Mesenchymal stem cell (in vitro differentiated cells and primary cell): Measurements from ENCODE around the gene PPP2R2D.

Experiments used
- DNase-seq: peaks from one replicate; pipeline ENCODE4 v3.0.0-alpha.2; 2013
- H2AFZ ChIP-seq: one replicate; pipeline ENCODE4 v1.6.1; 2013; ENCODE audit warnings: low read depth, mild to moderate bottlenecking, control low read depth, inconsistent platforms, low read length, moderate library complexity
- H2AK5ac ChIP-seq: 2 replicates; pipeline ENCODE4 v1.6.1; 2013; ENCODE audit warnings: low read length, moderate library complexity, mild to moderate bottlenecking, inconsistent platforms; ENCODE audit not compliant: severe bottlenecking
- H2BK120ac ChIP-seq: one replicate; pipeline ENCODE4 v1.6.1; 2013; ENCODE audit warnings: low read depth, mild to moderate bottlenecking, inconsistent platforms, low read length, moderate library complexity
- H2BK12ac ChIP-seq, 2 experiments: one replicate each; pipeline ENCODE4 v1.6.1; 2013; ENCODE audit warnings: inconsistent platforms in 2 of 2, low read length in 2 of 2, mild to moderate bottlenecking in 2 of 2, moderate library complexity in 2 of 2, control low read depth in 1 of 2
- H2BK15ac ChIP-seq: one replicate; pipeline ENCODE4 v1.6.1; 2013; ENCODE audit warnings: mild to moderate bottlenecking, low read depth, inconsistent platforms; ENCODE audit not compliant: poor library complexity, severe bottlenecking
- H2BK5ac ChIP-seq: 2 replicates; pipeline ENCODE4 v1.6.1; 2013; ENCODE audit warnings: low read depth, mild to moderate bottlenecking, low read length, control low read depth, inconsistent platforms; ENCODE audit not compliant: poor library complexity, severe bottlenecking
- H3K14ac ChIP-seq, 2 experiments: one replicate each; pipeline ENCODE4 v1.6.1; 2013; ENCODE audit warnings: inconsistent platforms in 2 of 2, low read length in 2 of 2, control low read depth in 1 of 2, mild to moderate bottlenecking in 1 of 2, moderate library complexity in 1 of 2
- H3K18ac ChIP-seq, 2 experiments: one replicate each; pipeline ENCODE4 v1.6.1; 2013; ENCODE audit warnings: inconsistent platforms in 2 of 2, low read length in 2 of 2, control low read depth in 1 of 2, low read depth in 1 of 2, mild to moderate bottlenecking in 1 of 2
- H3K23ac ChIP-seq, 2 experiments: one replicate each; pipeline ENCODE4 v1.6.1; 2013; ENCODE audit warnings: inconsistent platforms in 2 of 2, low read length in 2 of 2, mild to moderate bottlenecking in 2 of 2, moderate library complexity in 2 of 2, control low read depth in 1 of 2
- H3K27ac ChIP-seq: 2 replicates; pipeline ENCODE4 v1.5.1; 2013; ENCODE audit warnings: mild to moderate bottlenecking, moderate library complexity, low read length, control low read depth, inconsistent platforms; ENCODE audit not compliant: poor library complexity, severe bottlenecking
- H3K27me3 ChIP-seq, 2 experiments: 2 replicates each; pipeline versions ENCODE4 v1.6.1 to v1.7.0; 2013; ENCODE audit warnings: low read length in 2 of 2, mild to moderate bottlenecking in 2 of 2, moderate library complexity in 2 of 2, control low read depth in 1 of 2, inconsistent platforms in 1 of 2; ENCODE audit not compliant: control insufficient read depth in 1 of 2, insufficient read depth in 1 of 2
- H3K36me3 ChIP-seq, 2 experiments: 2 replicates each; pipeline versions ENCODE4 v1.6.1 to v1.7.0; 2013; ENCODE audit warnings: low read length in 2 of 2, control low read depth in 1 of 2, inconsistent platforms in 1 of 2, low read depth in 1 of 2, mild to moderate bottlenecking in 1 of 2; ENCODE audit not compliant: insufficient read depth in 2 of 2, control insufficient read depth in 1 of 2
- H3K4ac ChIP-seq, 2 experiments: one replicate each; pipeline ENCODE4 v1.6.1; 2013; ENCODE audit warnings: inconsistent platforms in 2 of 2, low read length in 2 of 2, mild to moderate bottlenecking in 2 of 2, moderate library complexity in 2 of 2, control low read depth in 1 of 2, low read depth in 1 of 2
- H3K4me1 ChIP-seq: 2 replicates; pipeline ENCODE4 v1.6.1; 2013; ENCODE audit warnings: low read depth, low read length, control low read depth; ENCODE audit not compliant: control insufficient read depth, insufficient read depth
- H3K4me2 ChIP-seq: 2 replicates; pipeline ENCODE4 v1.6.1; 2013; ENCODE audit warnings: low read length, mild to moderate bottlenecking, inconsistent platforms; ENCODE audit not compliant: poor library complexity, severe bottlenecking
- H3K4me3 ChIP-seq, 2 experiments: 2 replicates each; pipeline versions ENCODE4 v1.5.1 to v1.7.0; 2013; ENCODE audit warnings: low read length in 2 of 2, mild to moderate bottlenecking in 2 of 2, control low read depth in 1 of 2, low read depth in 1 of 2; ENCODE audit not compliant: insufficient read depth in 1 of 2
- H3K79me1 ChIP-seq: replicated peaks from 2 replicates; pipeline ENCODE4 v1.6.1; 2013; ENCODE audit warnings: mild to moderate bottlenecking, control low read depth, low read length, inconsistent platforms; ENCODE audit not compliant: poor library complexity, severe bottlenecking
- H3K9ac ChIP-seq: 2 replicates; pipeline ENCODE4 v1.7.0; 2013; ENCODE audit warnings: mild to moderate bottlenecking, low read length, moderate library complexity
- H3K9me3 ChIP-seq: 2 replicates; pipeline ENCODE4 v1.7.0; 2013; ENCODE audit warnings: mild to moderate bottlenecking, low read length; ENCODE audit not compliant: control insufficient read depth
- H4K8ac ChIP-seq: one replicate; pipeline ENCODE4 v1.6.1; 2013; ENCODE audit warnings: inconsistent platforms, mild to moderate bottlenecking, low read length, moderate library complexity
- H4K91ac ChIP-seq: one replicate; pipeline ENCODE4 v1.6.1; 2013; ENCODE audit warnings: mild to moderate bottlenecking, low read length, inconsistent platforms
- WGBS: methylation state at CpG from one replicate; pipeline ENCODE4 v1.1.7; 2013; ENCODE audit warnings: mixed read lengths; 5-methylcytosine and 5-hydroxymethylcytosine counted together

Gene PPP2R2D

DNA sequence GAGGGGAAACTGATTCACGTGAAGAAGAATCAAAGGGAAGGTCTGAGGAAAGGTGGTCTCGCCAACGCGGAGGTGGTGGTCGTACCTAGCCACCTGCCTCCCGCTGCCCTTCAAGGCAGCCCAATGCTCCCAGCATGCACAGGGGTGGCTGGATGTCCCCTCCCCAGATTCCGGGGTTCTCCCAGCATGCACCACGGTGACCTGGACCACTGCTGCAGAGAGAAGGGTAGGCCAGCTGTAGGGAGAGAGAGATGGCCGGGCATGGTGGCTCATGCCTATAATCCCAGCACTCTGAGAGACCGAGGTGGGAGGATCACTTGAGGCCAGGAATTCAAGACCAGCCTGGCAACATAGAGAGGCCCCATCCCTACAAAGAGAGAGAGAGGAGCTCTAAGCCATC, 32.4 kb upstream of the PPP2R2D start:
- no peak overlapping the region for H3K23ac ChIP-seq
- H4K91ac ChIP-seq: no peak overlapping the region
- peak overlapping the region; percentile 15 for H4K8ac ChIP-seq
- no peak for DNase-seq
- no peak overlapping the region for H2AK5ac ChIP-seq
- H3K27ac ChIP-seq: no peak overlapping the region
- no peak overlapping the region for H2BK15ac ChIP-seq
- no peak overlapping the region for H2BK5ac ChIP-seq
- H3K4ac ChIP-seq: no peak overlapping the region
- H3K9ac ChIP-seq: no peak overlapping the region
- no peak overlapping the region for H3K4me2 ChIP-seq
- H3K27me3 ChIP-seq: peaks cover 0 to 31% of the 10 kb centered on the region in 2 experiments
- 88% methylated on average over 10 of the region's 10 CpGs for WGBS
- H3K4me3 ChIP-seq: no peak overlapping the region
- H3K36me3 ChIP-seq: no peaks in the 10 kb centered on the region
- H3K14ac ChIP-seq: no peak overlapping the region
- H3K79me1 ChIP-seq: no peaks in the 10 kb centered on the region
- H2BK12ac ChIP-seq: no peak overlapping the region
- no peak overlapping the region for H3K18ac ChIP-seq
- H2AFZ ChIP-seq: no peak overlapping the region
- no peaks in the 10 kb centered on the region for H3K9me3 ChIP-seq
- no peak overlapping the region for H2BK120ac ChIP-seq
- no peaks in the 10 kb centered on the region for H3K4me1 ChIP-seq

DNA sequence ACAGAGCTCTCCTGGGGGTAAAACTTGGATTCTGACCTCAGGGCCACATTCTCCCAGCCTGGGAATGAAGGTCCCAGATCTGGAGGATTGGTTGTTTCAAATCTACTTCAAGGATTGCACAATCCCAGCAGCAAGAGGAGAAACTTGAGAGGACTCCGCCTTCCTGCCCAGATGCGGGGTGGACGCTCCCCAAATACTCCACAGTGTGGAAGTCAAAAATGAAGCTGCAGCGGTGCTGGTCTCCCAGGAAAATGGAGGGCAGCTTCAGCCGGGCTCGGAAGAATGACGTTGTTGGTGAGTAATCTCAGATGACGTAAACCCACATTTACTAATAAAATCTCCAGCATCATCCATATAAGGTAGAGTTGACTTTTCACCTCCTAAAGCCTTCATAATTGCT, 31.5 kb upstream of the PPP2R2D start:
- no peaks in the 10 kb centered on the region for H3K4me1 ChIP-seq
- no peak overlapping the region for H2AFZ ChIP-seq
- H3K4me2 ChIP-seq: no peak overlapping the region
- H3K79me1 ChIP-seq: no peaks in the 10 kb centered on the region
- no peak overlapping the region for H2BK12ac ChIP-seq
- no peak overlapping the region for H3K14ac ChIP-seq
- no peak overlapping the region for H2BK120ac ChIP-seq
- H3K27ac ChIP-seq: no peak overlapping the region
- no peak overlapping the region for H3K18ac ChIP-seq
- H3K36me3 ChIP-seq: no peaks in the 10 kb centered on the region
- peaks cover 7 to 39% of the 10 kb centered on the region in 2 experiments for H3K27me3 ChIP-seq
- no peaks in the 10 kb centered on the region for H3K9me3 ChIP-seq
- no peak overlapping the region for H2BK5ac ChIP-seq
- H2AK5ac ChIP-seq: no peak overlapping the region
- H3K23ac ChIP-seq: no peak overlapping the region
- no peak overlapping the region for H3K4me3 ChIP-seq
- H4K8ac ChIP-seq: no peak overlapping the region
- WGBS: 97% methylated on average over 7 of the region's 8 CpGs
- no peak for DNase-seq
- no peak overlapping the region for H4K91ac ChIP-seq
- no peak overlapping the region for H2BK15ac ChIP-seq
- H3K9ac ChIP-seq: no peak overlapping the region
- no peak overlapping the region for H3K4ac ChIP-seq

DNA sequence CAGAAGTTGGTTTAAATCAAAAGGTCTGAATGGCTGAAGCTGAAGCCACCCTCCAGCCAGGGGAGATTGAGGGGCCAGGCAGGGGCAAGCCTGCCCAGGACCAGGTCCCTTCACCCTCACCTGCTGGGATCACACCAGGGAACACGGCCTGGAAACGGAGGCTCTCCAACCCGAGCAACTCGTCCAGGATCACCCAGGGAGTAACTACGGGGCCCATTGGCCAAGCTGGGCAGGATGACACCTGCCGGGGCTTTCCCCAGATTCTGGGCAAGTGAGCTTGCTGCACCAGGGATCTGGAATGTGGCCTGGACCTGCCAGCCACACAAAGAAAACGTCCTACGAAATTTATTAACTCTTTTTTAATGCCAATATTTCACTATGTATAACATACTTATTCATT, 30.4 kb upstream of the PPP2R2D start:
- Histone ChIP-seq H3K36me3 (no peaks in the 10 kb centered on the region), H3K14ac (no peak overlapping the region), H3K27me3 (peaks cover 7 to 45% of the 10 kb centered on the region in 2 experiments), H3K4me3 (no peak overlapping the region), H2BK120ac (no peak overlapping the region), H3K4ac (no peak overlapping the region), H2AFZ (no peak overlapping the region), H3K27ac (no peak overlapping the region), H3K18ac (no peak overlapping the region), H4K8ac (no peak overlapping the region), H3K9ac (no peak overlapping the region), H3K79me1 (no peaks in the 10 kb centered on the region), H3K4me1 (peaks cover 4% of the 10 kb centered on the region), H2AK5ac (no peak overlapping the region), H2BK15ac (no peak overlapping the region), H3K9me3 (no peaks in the 10 kb centered on the region), H3K23ac (no peak overlapping the region), H2BK5ac (no peak overlapping the region), H2BK12ac (no peak overlapping the region), H4K91ac (no peak overlapping the region), H3K4me2 (no peak overlapping the region)
- WGBS: 93% methylated on average over 6 of the region's 8 CpGs
- DNase-seq: no peak

DNA sequence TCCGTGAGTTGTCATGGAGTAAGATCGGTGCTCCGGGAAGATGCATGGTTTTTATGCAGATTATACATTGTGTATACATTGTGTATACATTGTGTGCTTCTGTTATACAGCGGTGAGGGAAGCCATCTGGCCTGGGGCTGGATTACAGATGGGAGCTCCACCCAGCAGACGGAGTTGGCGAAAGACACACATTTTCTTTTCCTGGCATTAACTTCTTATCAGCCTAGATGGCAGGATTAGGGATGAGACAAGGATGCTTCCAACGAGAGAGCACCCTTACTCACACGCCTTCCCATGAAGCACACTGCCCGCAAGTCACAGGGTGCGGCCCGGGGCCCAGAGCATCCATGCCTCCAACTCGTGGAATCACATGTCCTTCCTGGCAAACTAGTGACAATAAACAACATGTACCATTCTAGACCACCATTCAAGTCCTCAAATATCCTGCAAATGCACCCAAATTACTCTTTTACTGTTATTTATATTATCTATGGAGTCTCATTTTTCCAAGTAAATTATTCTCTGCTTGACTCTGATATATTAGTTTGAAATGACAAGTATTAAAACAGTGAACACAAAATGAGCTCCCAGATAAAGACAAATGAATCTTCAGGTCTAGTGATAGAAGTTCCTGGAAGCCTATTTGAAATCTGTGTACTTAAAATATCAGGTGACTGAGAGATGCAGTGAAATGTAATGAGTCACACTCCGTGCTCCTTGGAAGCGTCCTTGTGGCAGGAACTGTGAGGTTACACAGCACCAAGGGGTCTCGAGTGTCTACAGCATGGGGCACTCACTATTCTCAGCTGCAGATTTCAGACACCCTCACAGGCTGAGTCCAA, 29.8 kb upstream of the PPP2R2D start:
- H3K18ac ChIP-seq: no peak overlapping the region
- no peak overlapping the region for H3K9ac ChIP-seq
- no peak overlapping the region for H2AFZ ChIP-seq
- H3K4me3 ChIP-seq: no peak overlapping the region
- no peak overlapping the region for H3K14ac ChIP-seq
- H4K91ac ChIP-seq: no peak overlapping the region
- H2BK12ac ChIP-seq: no peak overlapping the region
- no peaks in the 10 kb centered on the region for H3K9me3 ChIP-seq
- no peak overlapping the region for H2BK15ac ChIP-seq
- H3K79me1 ChIP-seq: no peaks in the 10 kb centered on the region
- no peak overlapping the region for H3K23ac ChIP-seq
- H3K36me3 ChIP-seq: no peaks in the 10 kb centered on the region
- H3K4me2 ChIP-seq: no peak overlapping the region
- no peak for DNase-seq
- H3K27me3 ChIP-seq: peaks cover 12 to 51% of the 10 kb centered on the region in 2 experiments
- peaks cover 4% of the 10 kb centered on the region for H3K4me1 ChIP-seq
- no peak overlapping the region for H2BK5ac ChIP-seq
- 80% methylated on average over 15 of the region's 15 CpGs for WGBS
- H2AK5ac ChIP-seq: no peak overlapping the region
- H2BK120ac ChIP-seq: no peak overlapping the region
- H3K4ac ChIP-seq: no peak overlapping the region
- H4K8ac ChIP-seq: no peak overlapping the region
- H3K27ac ChIP-seq: no peak overlapping the region
